Pancreas (tissue), 10 donors: Measurements from ENCODE around the gene WDR83. TPM values are rescaled to one million over a fixed set of nuclear protein-coding genes. Genes with fewer than 3 reads are reported as not detected.
"Not testable (repeated sequence)": the region's sequence is repeated elsewhere in the genome, so short reads cannot be mapped to it uniquely, and the experiment has no call there.

Source experiments
- ATAC-seq, 4 donors: fragments of 200-7000 bp; cut with Tn5 transposase; one replicate each; pipeline versions ENCODE4 v1.8.0 to v1.9.1; 2020; ENCODE audit warnings: mild to moderate bottlenecking in 4 of 4, moderate library complexity in 4 of 4
- DNase-seq, 6 donors: peaks; one replicate each; pipeline ENCODE4 v3.0.0-alpha.2; 2020
- FAIRE-seq: peaks from 2 replicates; lab custom pipeline; 2012; peaks lifted over from hg19 to GRCh38; lab: Jason Lieb, UNC
- H3K27ac ChIP-seq, 4 donors: fragments of 200-600 bp; sonication (generic); 1 replicate in 3 of 4; 2 replicates in 1 of 4; pipeline versions ENCODE4 v1.5.0 to v1.8.0; 2020
- H3K27me3 ChIP-seq, 4 donors: fragments of 200-600 bp; one replicate each; pipeline ENCODE4 v1.8.0; 2021
- H3K36me3 ChIP-seq, 3 donors: fragments of 200-600 bp; sonication (generic) in 1 of 3; one replicate each; pipeline versions ENCODE4 v1.5.0 to v1.8.0; 2020 to 2021
- H3K4me1 ChIP-seq, 3 donors: fragments of 200-600 bp; one replicate each; pipeline ENCODE4 v1.8.0; 2021
- H3K4me3 ChIP-seq, 4 donors: fragments of 200-600 bp; sonication (generic) in 2 of 4; one replicate each; pipeline versions ENCODE4 v1.5.0 to v1.8.0; 2020 to 2021
- H3K9me3 ChIP-seq, 4 donors: fragments of 200-600 bp; one replicate each; pipeline ENCODE4 v1.8.0; 2021
- CTCF ChIP-seq, 4 donors: fragments of 200-600 bp; sonication (generic) in 3 of 4; IDR thresholded peaks; one replicate each; pipeline versions ENCODE4 v1.5.0 to v1.8.0; 2021; ENCODE audit warnings: antibody characterized with exemption in 4 of 4
- WGBS, 2 donors: extraction: QIAGEN DNeasy Blood & Tissue Kit; methylation state at CpG; one replicate each; pipeline ENCODE4 v1.1.7; 2013; 5-methylcytosine and 5-hydroxymethylcytosine counted together
- intact Hi-C, 3 donors: fragments of 100-400 bp; cut with DNase I; formaldehyde crosslinking; loops; one replicate each; pipeline versions ENCODE4 v1.11.1 to v1.14.2; 2022
- polyA plus RNA-seq, 2 donors: library from polyadenylated mRNA; stranded (reverse); fragments of 200-250 nt; gene quantifications; one replicate each; pipeline ENCODE4 v1.2.3, GENCODE V29; 2013
- total RNA-seq, 6 donors: library from RNA; stranded (reverse); fragmentation: NEBNext Ultra II Directional in 4 of 6; extraction: Animal tissue kit (Norgen Biotek cat#: 25700) in 4 of 6; gene quantifications; one replicate each; pipeline versions ENCODE4 v1.2.1 to v1.2.4, GENCODE V29; 2021 to 2023
- donor health status: healthy with polysubstance abuse.
- donor health status: DM: no; HTN: no; CAD: no; lungs with moderate emphysema.
- donor health status: DM: no; HTN: no; CAD: no.
- donor health status: control.
- donor health status: control.
- donor health status: Bipolar disorder and iron deficiency.
- donor health status: DM: yes; HTN: yes; CAD: no.
- donor health status: DM: no; HTN: no; CAD: no.
- donor health status: DM: no; HTN: no; CAD: no.
- donor health status: DM: yes; HTN: yes; CAD: no.

WDR83 gene
- total RNA-seq (1 to 10 TPM; 3.5 to 8.8 (median 5.7) TPM), polyA plus RNA-seq (10 to 100 TPM; 25.6 to 28.1 TPM)

- Histone ChIP-seq H3K36me3 (peaks cover 0 to 6% (median 0%) of the 10 kb centered on the region in 3 donors), H3K4me3 (peak within 1 kb of the TSS; percentile 75 to 84 (median 82)), H3K9me3 (no peaks in the 10 kb centered on the region), H3K27me3 (no peaks in the 10 kb centered on the region), H3K27ac (peak within 1 kb of the TSS in 3 of 4 donors; percentile 33 to 63 (median 40)), H3K4me1 (peaks cover 4 to 29% (median 7%) of the 10 kb centered on the region in 3 donors)
- FAIRE-seq (no peak), DNase-seq (peak in 5 of 6 donors; percentile 58 to 88 (median 72)), ATAC-seq (peak; percentile 77 to 87 (median 84))
- 1% methylated on average over 42 to 46 of the region's 46 CpGs for WGBS, 2 donors
- intact Hi-C loops: no loop called here
- no peak for TF ChIP-seq CTCF (IDR thresholded peaks at IDR 0.05)
These were observed at the start of gene WDR83, which contains the start of gene MAN2B1 for GRCh38 chr19:12666265-12667048. TSS of gene WDR83 (plus strand) at chr19:12666807. CDS start at chr19:12669791, 2,984 bp downstream. TSS of gene MAN2B1 (minus strand) at chr19:12666742. CDS start at chr19:12666701, 41 bp downstream.

GRCh38 chr19:12617646-12618045, 49.0 kb upstream of the WDR83 start:
- no peak for TF ChIP-seq CTCF (IDR thresholded peaks at IDR 0.05)
- Histone ChIP-seq H3K9me3 (no peaks in the 10 kb centered on the region), H3K4me3 (no peak overlapping the region), H3K4me1 (peaks cover 0 to 2% (median 0%) of the 10 kb centered on the region in 3 donors), H3K27ac (no peak overlapping the region), H3K36me3 (no peaks in the 10 kb centered on the region), H3K27me3 (no peaks in the 10 kb centered on the region)
- intact Hi-C loops: no loop called here
- FAIRE-seq (no peak), ATAC-seq (peak in 2 of 4 donors; percentile 22 to 33), DNase-seq (no peak)
- 83 to 91% methylated on average over 4 of the region's 4 CpGs for WGBS, 2 donors

GRCh38 chr19:12621253-12622024, 45.2 kb upstream of the WDR83 start:
- H3K4me3 ChIP-seq, H3K27me3 ChIP-seq, H3K9me3 ChIP-seq, ATAC-seq, intact Hi-C loops, H3K27ac ChIP-seq, FAIRE-seq, H3K4me1 ChIP-seq, DNase-seq: not testable (repeated sequence)
- peaks cover 3 to 23% (median 13%) of the 10 kb centered on the region in 3 donors for H3K36me3 ChIP-seq
- 72 to 95% methylated on average over 9 to 26 of the region's 26 CpGs for WGBS, 2 donors

- DNase-seq (no peak), ATAC-seq (no peak), FAIRE-seq (no peak)
- Histone ChIP-seq H3K27ac (no peak overlapping the region), H3K4me1 (no peaks in the 10 kb centered on the region), H3K27me3 (no peaks in the 10 kb centered on the region), H3K9me3 (no peaks in the 10 kb centered on the region), H3K4me3 (no peak overlapping the region), H3K36me3 (peaks cover 3 to 44% (median 31%) of the 10 kb centered on the region in 3 donors)
- WGBS, 2 donors: 80 to 86% methylated on average over 4 of the region's 4 CpGs
- intact Hi-C loops: no loop called here
- TF ChIP-seq CTCF (IDR thresholded peaks at IDR 0.05): no peak
These were observed 43.1 kb upstream of the WDR83 start for GRCh38 chr19:12623361-12624031.

GRCh38 chr19:12626958-12627357, 39.6 kb upstream of the WDR83 start:
- DNase-seq: no peak
- 86 to 96% methylated on average over 8 of the region's 8 CpGs for whole genome bisulfite sequencing, 2 donors
- no peak for TF ChIP-seq CTCF (IDR thresholded peaks at IDR 0.05)
- Histone ChIP-seq H3K4me1 (no peaks in the 10 kb centered on the region), H3K36me3 (peaks cover 3 to 53% (median 36%) of the 10 kb centered on the region in 3 donors), H3K27ac (no peak overlapping the region), H3K27me3 (no peaks in the 10 kb centered on the region), H3K9me3 (no peaks in the 10 kb centered on the region), H3K4me3 (no peak overlapping the region)
- no peak for FAIRE-seq
- ATAC-seq: no peak
- intact Hi-C loops: no loop called here
